GM21717 (cell line): ENCODE data around the gene GNB1L.

Experiments used
- ATAC-seq: cut with Tn5 transposase; IDR thresholded peaks from one replicate; pipeline ENCODE4 v1.9.1; 2021; ENCODE audit warnings: mild to moderate bottlenecking, moderate library complexity; ENCODE audit not compliant: unreplicated experiment

GNB1L gene

GRCh38 chr22:19864538-19865106 is 9.9 kb upstream of the GNB1L start:
- ATAC-seq: no peak

- no peak for ATAC-seq
These were observed 8.9 kb upstream of the GNB1L start for GRCh38 chr22:19863571-19863970.

- no peak for ATAC-seq
These were observed 8.1 kb upstream of the GNB1L start for GRCh38 chr22:19862619-19863246.

- ATAC-seq: no peak
These were observed 5.3 kb upstream of the GNB1L start for GRCh38 chr22:19859861-19860510.

GRCh38 chr22:19857382-19857781 is 2.7 kb upstream of the GNB1L start:
- no peak for ATAC-seq

GRCh38 chr22:19855504-19856409 is 1.1 kb upstream of the GNB1L start:
- ATAC-seq: peak; percentile 14

- peak; percentile 7 for ATAC-seq
These were observed 546 bp downstream of the GNB1L start for GRCh38 chr22:19853879-19854777.

- ATAC-seq: no peak
These were observed 1.4 kb downstream of the GNB1L start for GRCh38 chr22:19853058-19853878.

GRCh38 chr22:19852177-19852781 is 2.4 kb downstream of the GNB1L start:
- no peak for ATAC-seq

- ATAC-seq: no peak
These were observed 3.1 kb downstream of the GNB1L start for GRCh38 chr22:19851291-19852176.

- no peak for ATAC-seq
These were observed 3.9 kb downstream of the GNB1L start for GRCh38 chr22:19850763-19851109.

- no peak for ATAC-seq
These were observed 4.6 kb downstream of the GNB1L start for GRCh38 chr22:19849835-19850762.

- no peak for ATAC-seq
These were observed 6.1 kb downstream of the GNB1L start for GRCh38 chr22:19848298-19849224.

- no peak for ATAC-seq
These were observed 7.4 kb downstream of the GNB1L start for GRCh38 chr22:19847345-19847632.

- no peak for ATAC-seq
These were observed 7.9 kb downstream of the GNB1L start for GRCh38 chr22:19846620-19847344.
